Umbilical cord (tissue), 2 donors: ENCODE results near the gene CGB3. TPM values are rescaled to one million over a fixed set of nuclear protein-coding genes. Genes with fewer than 3 reads are reported as not detected.
A peak's percentile ranks its signal among the peaks of the same experiment; 100 is the strongest.
"Not testable (repeated sequence)": the region's sequence is repeated elsewhere in the genome, so short reads cannot be mapped to it uniquely, and the experiment has no call there.

Experiments
- DNase-seq: peaks from one replicate; pipeline ENCODE4 v3.0.0-alpha.2; 2015; ENCODE audit warnings: low spot score
- total RNA-seq: library from RNA; depleted of rRNA; stranded (reverse); fragments of >200 nt; gene quantifications from one replicate; pipeline ENCODE4 v1.2.3, GENCODE V29; 2014; ENCODE audit warnings: low replicate concordance; ENCODE audit not compliant: insufficient read depth

The CGB3 gene
- not detected for total RNA-seq

- DNase-seq: not testable (repeated sequence)
These were observed at the start of gene CGB3 for GRCh38 chr19:49024233-49024632. Gene CGB3, minus strand, starts transcription at chr19:49024333. Its CDS starts 362 bp downstream, at chr19:49023971.

GRCh38 chr19:49071860-49072547 is 47.9 kb upstream of the CGB3 start:
- no peak for DNase-seq

GRCh38 chr19:49070416-49070815 is 46.3 kb upstream of the CGB3 start:
- no peak for DNase-seq

- DNase-seq: no peak
These were observed 44.9 kb upstream of the CGB3 start for GRCh38 chr19:49069026-49069425.

- peak; percentile 19 for DNase-seq
These were observed 43.4 kb upstream of the CGB3 start for GRCh38 chr19:49067554-49067953.

- no peak for DNase-seq
These were observed 41.9 kb upstream of the CGB3 start for GRCh38 chr19:49065905-49066512.

- DNase-seq: peak; percentile 64
These were observed 40.9 kb upstream of the CGB3 start, which contains the start of gene NTF4 for GRCh38 chr19:49064768-49065611. Gene NTF4, minus strand, starts transcription at chr19:49064818. Its CDS starts 2,821 bp downstream, at chr19:49061997.

- peak; percentile 61 for DNase-seq
These were observed 40.0 kb upstream of the CGB3 start for GRCh38 chr19:49064029-49064629.

GRCh38 chr19:49061445-49061844 is 37.3 kb upstream of the CGB3 start:
- DNase-seq: no peak

- DNase-seq: no peak
These were observed 36.9 kb upstream of the CGB3 start for GRCh38 chr19:49061000-49061399.

GRCh38 chr19:49059053-49059452 is 34.9 kb upstream of the CGB3 start:
- no peak for DNase-seq

GRCh38 chr19:49058562-49058961 is 34.4 kb upstream of the CGB3 start:
- DNase-seq: no peak

- DNase-seq: peak; percentile 68
These were observed 33.6 kb upstream of the CGB3 start, which contains the start of gene CGB7 for GRCh38 chr19:49057636-49058234. Gene CGB7, minus strand, starts transcription at chr19:49057749. Its CDS starts 2,374 bp downstream, at chr19:49055375.

GRCh38 chr19:49056902-49057596 is 32.9 kb upstream of the CGB3 start:
- DNase-seq: not testable (repeated sequence)

- peak; percentile 36 for DNase-seq
These were observed 32.2 kb upstream of the CGB3 start for GRCh38 chr19:49056101-49056901.

- not testable (repeated sequence) for DNase-seq
These were observed 26.4 kb upstream of the CGB3 start for GRCh38 chr19:49050376-49051033.

- not testable (repeated sequence) for DNase-seq
These were observed 25.7 kb upstream of the CGB3 start for GRCh38 chr19:49049834-49050233.

- DNase-seq: not testable (repeated sequence)
These were observed 24.9 kb upstream of the CGB3 start, which contains the start of gene CGB8 for GRCh38 chr19:49049011-49049410. Gene CGB8, minus strand, starts transcription at chr19:49049111. Its CDS starts 372 bp downstream, at chr19:49048739.

GRCh38 chr19:49043548-49043947 is 19.4 kb upstream of the CGB3 start, which contains the start of gene CGB5:
Gene CGB5, plus strand, starts transcription at chr19:49043848. Its CDS starts 362 bp downstream, at chr19:49044210.
- DNase-seq: not testable (repeated sequence)
